ES-I3 (cell line): ENCODE results near the gene UCKL1.
"Not testable (repeated sequence)": the region's sequence is repeated elsewhere in the genome, so short reads cannot be mapped to it uniquely, and the experiment has no call there.

Experiments used
- H3K36me3 ChIP-seq: 2 replicates; pipeline ENCODE4 v1.6.1; 2013; ENCODE audit warnings: mild to moderate bottlenecking, low read length, control low read depth, moderate library complexity; ENCODE audit not compliant: insufficient read depth
- H3K4me1 ChIP-seq: 2 replicates; pipeline ENCODE4 v1.6.1; 2013; ENCODE audit warnings: mild to moderate bottlenecking, control low read depth, low read length; ENCODE audit not compliant: insufficient read depth
- H3K9ac ChIP-seq: 2 replicates; pipeline ENCODE4 v1.6.1; 2013; ENCODE audit warnings: low read depth, mild to moderate bottlenecking, low read length, moderate library complexity
- H3K9me3 ChIP-seq: 2 replicates; pipeline ENCODE4 v1.6.1; 2013; ENCODE audit warnings: mild to moderate bottlenecking, low read length, moderate library complexity; ENCODE audit not compliant: control insufficient read depth, insufficient read depth

UCKL1 gene

GRCh38 chr20:63916371-63916939 lies 39.8 kb downstream of the UCKL1 start:
- not testable (repeated sequence) for H3K9me3 ChIP-seq, H3K9ac ChIP-seq, H3K36me3 ChIP-seq, H3K4me1 ChIP-seq

DNA sequence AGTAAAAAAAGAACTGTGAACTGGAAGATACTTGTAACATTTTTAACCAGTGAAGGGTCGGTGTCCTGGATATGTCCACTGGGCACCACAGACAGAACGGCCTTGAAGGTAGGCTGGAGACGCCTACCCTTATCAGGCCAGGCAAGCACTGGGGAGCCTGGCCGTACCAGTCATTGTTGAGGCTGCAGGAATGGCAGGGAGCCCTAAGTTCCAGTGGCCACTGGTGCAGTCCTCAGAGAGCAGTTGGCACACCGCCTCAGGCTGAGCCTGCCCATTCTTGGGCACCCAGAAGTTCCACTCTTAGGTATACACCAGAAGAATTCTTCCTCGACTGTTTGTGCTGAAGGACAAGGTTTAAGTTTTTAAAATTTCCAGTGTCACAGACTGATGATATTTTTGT lies 40.7 kb downstream of the UCKL1 start:
- Histone ChIP-seq H3K4me1 (peaks cover 3% of the 10 kb centered on the region; the same call in 1 of the 2 replicates), H3K9me3 (no peaks in the 10 kb centered on the region; the same call in 1 of the 2 replicates), H3K9ac (no peak overlapping the region), H3K36me3 (peaks cover 3% of the 10 kb centered on the region; the same call in 1 of the 2 replicates)

- Histone ChIP-seq H3K4me1 (peaks cover 3% of the 10 kb centered on the region; the same call in 1 of the 2 replicates), H3K9me3 (no peaks in the 10 kb centered on the region; the same call in 1 of the 2 replicates), H3K9ac (no peak overlapping the region), H3K36me3 (peaks cover 3% of the 10 kb centered on the region; the same call in 1 of the 2 replicates)
These were observed 42.4 kb downstream of the UCKL1 start for GRCh38 chr20:63913768-63914167.

DNA sequence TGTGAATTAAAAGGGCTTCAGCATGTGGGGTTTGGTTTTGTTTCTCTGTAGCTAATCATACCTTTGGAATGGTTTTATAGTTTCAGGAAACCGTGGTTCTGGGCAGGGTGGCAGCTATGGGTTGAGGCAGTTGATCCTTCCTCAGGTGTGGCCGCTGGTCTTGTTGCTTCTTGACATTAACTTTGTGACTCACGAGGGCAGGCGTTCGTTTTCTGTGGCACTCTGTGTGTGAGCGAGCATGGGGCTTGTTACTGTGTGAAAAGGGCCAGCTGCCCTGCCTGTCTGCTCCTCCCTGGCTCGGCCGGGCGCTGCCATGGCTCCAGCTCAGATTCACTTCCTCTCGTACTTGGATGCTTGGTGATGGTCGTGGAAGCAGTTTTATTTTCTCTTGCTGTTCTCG lies 45.0 kb downstream of the UCKL1 start:
- Histone ChIP-seq H3K9ac (no peak overlapping the region), H3K4me1 (peaks cover 3% of the 10 kb centered on the region; the same call in 1 of the 2 replicates), H3K36me3 (peaks cover 3% of the 10 kb centered on the region; the same call in 1 of the 2 replicates), H3K9me3 (no peaks in the 10 kb centered on the region; the same call in 1 of the 2 replicates)

DNA sequence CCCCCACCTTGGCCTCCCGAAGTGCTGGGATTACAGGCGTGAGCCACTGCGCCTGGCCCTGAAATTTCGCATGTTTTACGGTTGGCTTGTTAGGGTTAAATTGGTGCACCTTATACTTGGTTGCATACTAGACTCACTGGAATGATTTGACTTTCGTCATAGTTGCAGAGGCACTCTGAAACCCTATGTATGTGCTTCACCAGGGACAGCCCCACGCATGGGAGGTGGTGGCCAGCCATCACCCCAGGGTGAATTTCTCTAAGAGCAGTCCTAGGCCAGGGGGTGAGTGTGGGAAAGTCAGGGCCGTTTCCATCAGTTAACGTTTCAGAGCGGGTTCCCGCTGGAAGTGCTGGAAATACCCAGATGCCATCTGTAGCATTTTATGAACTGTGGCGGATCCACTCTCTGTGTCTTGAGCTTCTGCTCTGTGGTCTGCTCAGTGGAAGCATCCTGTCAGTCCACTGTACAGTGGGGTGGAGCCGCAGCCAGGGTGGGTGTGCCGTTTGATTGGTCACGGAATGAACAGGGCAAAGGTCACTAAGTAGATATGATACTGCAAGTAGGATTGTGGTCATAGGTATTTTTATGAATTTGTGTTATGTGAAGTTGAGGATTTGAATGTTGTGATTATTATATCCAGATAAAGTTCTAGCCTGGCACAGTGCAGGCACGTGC lies 48.1 kb downstream of the UCKL1 start:
- H3K36me3 ChIP-seq, result no peaks in the 10 kb centered on the region
- no peak overlapping the region for H3K9ac ChIP-seq
- peaks cover 2% of the 10 kb centered on the region; the same call in 1 of the 2 replicates for H3K4me1 ChIP-seq
- H3K9me3 ChIP-seq, result no peaks in the 10 kb centered on the region

- Histone ChIP-seq H3K9ac (no peak overlapping the region), H3K9me3 (no peaks in the 10 kb centered on the region), H3K36me3 (no peaks in the 10 kb centered on the region), H3K4me1 (no peaks in the 10 kb centered on the region)
These were observed 52.2 kb downstream of the UCKL1 start for GRCh38 chr20:63903796-63904561.

GRCh38 chr20:63900413-63900812 lies 55.8 kb downstream of the UCKL1 start:
- H3K9ac ChIP-seq, result no peak overlapping the region
- H3K36me3 ChIP-seq, result 0 out of 2 replicates have a peak, but pooled peaks cover 4% of the 10 kb centered on the region
- no peaks in the 10 kb centered on the region for H3K9me3 ChIP-seq
- H3K4me1 ChIP-seq, result peaks cover 4% of the 10 kb centered on the region; the same call in 1 of the 2 replicates

GRCh38 chr20:63898882-63899558 lies 57.2 kb downstream of the UCKL1 start:
- Histone ChIP-seq H3K36me3 (0 out of 2 replicates have a peak, but pooled peaks cover 4% of the 10 kb centered on the region), H3K9ac (no peak overlapping the region), H3K4me1 (peaks cover 4% of the 10 kb centered on the region; the same call in 1 of the 2 replicates), H3K9me3 (no peaks in the 10 kb centered on the region)

GRCh38 chr20:63897978-63898561 lies 58.1 kb downstream of the UCKL1 start:
- Histone ChIP-seq H3K9me3 (no peaks in the 10 kb centered on the region), H3K9ac (no peak overlapping the region), H3K36me3 (0 out of 2 replicates have a peak, but pooled peaks cover 4% of the 10 kb centered on the region), H3K4me1 (peaks cover 4% of the 10 kb centered on the region; the same call in 1 of the 2 replicates)

- 0 out of 2 replicates have a peak, but pooled peaks cover 4% of the 10 kb centered on the region for H3K36me3 ChIP-seq
- peak overlapping the region; percentile 68 for H3K9ac ChIP-seq
- peaks cover 4% of the 10 kb centered on the region; the same call in 1 of the 2 replicates for H3K4me1 ChIP-seq
- no peaks in the 10 kb centered on the region for H3K9me3 ChIP-seq
These were observed 59.7 kb downstream of the UCKL1 start for GRCh38 chr20:63896264-63897105.

- H3K9ac ChIP-seq, result peak overlapping the region; percentile 68
- H3K9me3 ChIP-seq, result no peaks in the 10 kb centered on the region
- peaks cover 4% of the 10 kb centered on the region; the same call in 1 of the 2 replicates for H3K4me1 ChIP-seq
- 0 out of 2 replicates have a peak, but pooled peaks cover 4% of the 10 kb centered on the region for H3K36me3 ChIP-seq
These were observed 60.3 kb downstream of the UCKL1 start for GRCh38 chr20:63895952-63896263.

GRCh38 chr20:63895202-63895951 lies 60.8 kb downstream of the UCKL1 start:
- Histone ChIP-seq H3K9me3 (no peaks in the 10 kb centered on the region), H3K9ac (peak overlapping the region; percentile 68), H3K4me1 (peaks cover 4% of the 10 kb centered on the region; the same call in 1 of the 2 replicates), H3K36me3 (0 out of 2 replicates have a peak, but pooled peaks cover 4% of the 10 kb centered on the region)
